Caco-2 (cell line): Measurements from ENCODE around the gene SH3RF1. TPM values are rescaled to one million over a fixed set of nuclear protein-coding genes. Genes with fewer than 3 reads are reported as not detected.

Experiments used
- BruUV-seq: library from RNA; stranded (reverse); fragments of 400-500 nt; replicated peaks from 2 replicates; lab custom pipeline; 2021; lab: Mats Ljungman, UMichigan
- CTCF ChIA-PET: fragments of 300-600 bp; sonication (Branson Sonifier 250); formaldehyde crosslinking; loops from one replicate; lab custom pipeline; 2022; ENCODE audit warnings: antibody characterized with exemption; lab: Charles Lee
- POLR2A ChIA-PET: fragments of 300-600 bp; sonication (Branson Sonifier 250); formaldehyde crosslinking; loops from one replicate; lab custom pipeline; 2022; ENCODE audit warnings: antibody characterized with exemption; lab: Charles Lee
- DNase-seq, 2 experiments: peaks; one replicate each; pipeline versions ENCODE4 v3.0.0 to v3.0.0-alpha.2; 2020 to 2022
- H3K27me3 ChIP-seq: replicated peaks from 2 replicates; pipeline ENCODE4 v1.6.0; 2011; ENCODE audit warnings: low read length; ENCODE audit not compliant: control insufficient read depth, insufficient read depth
- H3K36me3 ChIP-seq: 2 replicates; pipeline ENCODE4 v1.5.1; 2011; ENCODE audit warnings: low read length; ENCODE audit not compliant: control insufficient read depth, insufficient read depth
- H3K4me1 ChIP-seq: fragments of 250-450 bp; sonication (Bioruptor Pico); 2 replicates; pipeline ENCODE4 v1.5.1; 2020; ENCODE audit warnings: mild to moderate bottlenecking
- H3K4me3 ChIP-seq: 2 replicates; pipeline ENCODE4 v1.5.1; 2011; ENCODE audit warnings: low read depth, mild to moderate bottlenecking, control low read depth, low read length
- H3K9me3 ChIP-seq: fragments of 250-450 bp; sonication (Bioruptor Pico); 2 replicates; pipeline ENCODE4 v1.5.1; 2020; ENCODE audit warnings: mild to moderate bottlenecking, moderate library complexity
- H3K27ac Mint-ChIP-seq: one replicate; pipeline ENCODE4 v1.8.0; 2022; ENCODE audit warnings: mixed read lengths; ENCODE audit not compliant: unreplicated experiment
- H3K27me3 Mint-ChIP-seq: one replicate; pipeline ENCODE4 v1.8.0; 2022; ENCODE audit warnings: mixed read lengths; ENCODE audit not compliant: insufficient read depth, unreplicated experiment
- H3K36me3 Mint-ChIP-seq: one replicate; pipeline ENCODE4 v1.8.0; 2022; ENCODE audit warnings: mild to moderate bottlenecking, mixed read lengths; ENCODE audit not compliant: insufficient read depth, unreplicated experiment
- H3K4me1 Mint-ChIP-seq: one replicate; pipeline ENCODE4 v1.8.0; 2022; ENCODE audit warnings: low read depth, mixed read lengths; ENCODE audit not compliant: unreplicated experiment
- H3K4me3 Mint-ChIP-seq: one replicate; pipeline ENCODE4 v1.8.0; 2022; ENCODE audit warnings: mild to moderate bottlenecking, moderate library complexity, mixed read lengths; ENCODE audit not compliant: unreplicated experiment
- H3K9me3 Mint-ChIP-seq: one replicate; pipeline ENCODE4 v1.8.0; 2022; ENCODE audit warnings: mixed read lengths; ENCODE audit not compliant: unreplicated experiment
- intact Hi-C: fragments of 100-400 bp; cut with micrococcal nuclease; formaldehyde crosslinking; loops from one replicate; pipeline ENCODE4 v1.10.0; 2022; ENCODE audit not compliant: unreplicated experiment
- total RNA-seq: library from RNA; stranded (reverse); gene quantifications from 2 replicates; pipeline ENCODE4 v1.2.3, GENCODE V29; 2022
- TF ChIP-seq, protein P1 (sequence below), 2 experiments: fragments of 200-600 bp in 1 of 2; IDR thresholded peaks; 1 replicate in 1 of 2; 2 replicates in 1 of 2; pipeline versions ENCODE4 v1.5.1 to v1.8.0; 2011 to 2022; ENCODE audit warnings: antibody characterized with exemption in 1 of 2, control low read depth in 1 of 2, inconsistent platforms in 1 of 2, low read depth in 1 of 2, low read length in 1 of 2, mild to moderate bottlenecking in 1 of 2, moderate library complexity in 1 of 2; ENCODE audit not compliant: insufficient read depth in 1 of 2, severe bottlenecking in 1 of 2, unreplicated experiment in 1 of 2

SH3RF1 gene
- total RNA-seq, 1 experiment from 2014 or later = 25.1 TPM

DNA sequence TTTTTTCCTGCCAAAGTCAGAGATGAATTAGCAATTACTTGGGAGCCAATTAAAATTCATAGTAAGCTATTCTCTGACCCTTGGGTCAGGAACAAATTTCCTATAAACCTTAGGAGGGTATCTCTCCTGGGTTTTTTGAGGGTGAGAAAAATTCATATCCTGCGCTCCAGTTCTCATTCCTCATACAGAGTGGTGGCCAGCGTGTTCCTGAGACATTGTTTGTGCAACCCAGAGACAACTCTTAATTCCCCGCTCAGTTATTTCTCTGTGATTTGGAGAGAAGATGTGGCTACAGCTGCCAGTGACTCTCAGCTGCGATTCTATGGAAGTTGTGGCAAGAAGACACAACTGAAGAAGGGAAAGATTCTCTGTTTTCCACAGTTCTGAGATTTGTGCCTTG, 222.8 kb downstream of the SH3RF1 start:
- no peaks in the 10 kb centered on the region for H3K27me3 Mint-ChIP-seq
- no peaks in the 10 kb centered on the region for H3K36me3 ChIP-seq
- H3K27me3 ChIP-seq = no peaks in the 10 kb centered on the region
- BruUV-seq = no TSS peak
- H3K4me3 Mint-ChIP-seq = no peak overlapping the region
- TF ChIP-seq, protein P1, sequence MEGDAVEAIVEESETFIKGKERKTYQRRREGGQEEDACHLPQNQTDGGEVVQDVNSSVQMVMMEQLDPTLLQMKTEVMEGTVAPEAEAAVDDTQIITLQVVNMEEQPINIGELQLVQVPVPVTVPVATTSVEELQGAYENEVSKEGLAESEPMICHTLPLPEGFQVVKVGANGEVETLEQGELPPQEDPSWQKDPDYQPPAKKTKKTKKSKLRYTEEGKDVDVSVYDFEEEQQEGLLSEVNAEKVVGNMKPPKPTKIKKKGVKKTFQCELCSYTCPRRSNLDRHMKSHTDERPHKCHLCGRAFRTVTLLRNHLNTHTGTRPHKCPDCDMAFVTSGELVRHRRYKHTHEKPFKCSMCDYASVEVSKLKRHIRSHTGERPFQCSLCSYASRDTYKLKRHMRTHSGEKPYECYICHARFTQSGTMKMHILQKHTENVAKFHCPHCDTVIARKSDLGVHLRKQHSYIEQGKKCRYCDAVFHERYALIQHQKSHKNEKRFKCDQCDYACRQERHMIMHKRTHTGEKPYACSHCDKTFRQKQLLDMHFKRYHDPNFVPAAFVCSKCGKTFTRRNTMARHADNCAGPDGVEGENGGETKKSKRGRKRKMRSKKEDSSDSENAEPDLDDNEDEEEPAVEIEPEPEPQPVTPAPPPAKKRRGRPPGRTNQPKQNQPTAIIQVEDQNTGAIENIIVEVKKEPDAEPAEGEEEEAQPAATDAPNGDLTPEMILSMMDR (IDR thresholded peaks at IDR 0.05; ENCODE audit: insufficient read depth in 1 of 2, low read depth in 1 of 2, low read length in 1 of 2, severe bottlenecking in 1 of 2, unreplicated experiment in 1 of 2) = no peak
- no peak overlapping the region for H3K4me3 ChIP-seq
- no peak overlapping the region for H3K27ac Mint-ChIP-seq
- no peaks in the 10 kb centered on the region for H3K4me1 Mint-ChIP-seq
- POLR2A ChIA-PET = no interaction called here
- no peaks in the 10 kb centered on the region for H3K9me3 Mint-ChIP-seq
- H3K36me3 Mint-ChIP-seq = no peaks in the 10 kb centered on the region
- DNase-seq = no peak
- CTCF ChIA-PET = no interaction called here
- intact Hi-C loops = no loop called here
- no peaks in the 10 kb centered on the region for H3K4me1 ChIP-seq
- H3K9me3 ChIP-seq = no peaks in the 10 kb centered on the region

DNA sequence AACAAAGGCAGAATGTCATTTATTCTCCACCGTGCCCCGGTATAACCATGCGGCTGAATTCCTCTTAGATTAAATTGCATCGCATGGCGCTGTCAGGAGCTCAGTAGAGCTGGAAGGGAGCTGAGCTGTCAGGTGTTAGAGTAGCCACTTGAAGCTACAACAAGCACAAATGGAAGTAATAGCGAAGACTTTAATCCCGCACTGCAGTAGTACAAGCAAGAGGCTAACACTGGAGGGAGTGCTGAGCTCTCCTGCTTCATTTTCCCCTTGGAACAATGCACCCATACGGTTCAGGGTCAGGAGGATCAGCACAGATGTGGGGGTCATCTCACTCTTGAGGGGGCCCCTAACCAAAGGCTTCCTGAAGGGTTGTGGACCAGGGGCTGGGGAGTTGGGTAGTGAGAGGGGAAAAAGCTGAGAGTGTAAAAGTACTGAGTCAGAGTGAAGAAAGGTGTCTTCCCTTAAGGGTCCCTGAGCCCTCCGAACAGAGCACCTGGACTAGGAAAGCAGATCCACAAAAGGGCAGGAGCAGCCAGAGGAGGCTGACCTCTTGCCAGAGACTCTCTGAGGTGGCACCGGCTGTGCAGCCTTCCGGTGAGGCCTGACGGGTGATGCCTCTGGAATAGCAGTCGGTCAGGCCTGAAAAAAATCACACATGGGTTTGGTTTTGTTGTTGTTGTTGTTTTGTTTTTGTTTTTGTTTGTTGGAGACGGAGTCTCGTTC, 224.7 kb downstream of the SH3RF1 start:
- H3K27ac Mint-ChIP-seq = no peak overlapping the region
- no TSS peak for BruUV-seq
- Histone ChIP-seq H3K4me3 (no peak overlapping the region), H3K27me3 (no peaks in the 10 kb centered on the region), H3K4me1 (no peaks in the 10 kb centered on the region), H3K36me3 (no peaks in the 10 kb centered on the region), H3K9me3 (no peaks in the 10 kb centered on the region)
- H3K4me1 Mint-ChIP-seq = no peaks in the 10 kb centered on the region
- H3K27me3 Mint-ChIP-seq = no peaks in the 10 kb centered on the region
- no peaks in the 10 kb centered on the region for H3K36me3 Mint-ChIP-seq
- no peak for DNase-seq
- POLR2A ChIA-PET = no interaction called here
- H3K4me3 Mint-ChIP-seq = no peak overlapping the region
- intact Hi-C loops = no loop called here
- TF ChIP-seq, protein P1 (IDR thresholded peaks at IDR 0.05; ENCODE audit: insufficient read depth in 1 of 2, low read depth in 1 of 2, low read length in 1 of 2, severe bottlenecking in 1 of 2, unreplicated experiment in 1 of 2) = no peak
- no peaks in the 10 kb centered on the region for H3K9me3 Mint-ChIP-seq
- CTCF ChIA-PET = interaction anchor here (1.6 kb wide), 1 partner anchor 24 kb away, joined by 5 read pairs; no protein-coding TSS in a partner anchor

DNA sequence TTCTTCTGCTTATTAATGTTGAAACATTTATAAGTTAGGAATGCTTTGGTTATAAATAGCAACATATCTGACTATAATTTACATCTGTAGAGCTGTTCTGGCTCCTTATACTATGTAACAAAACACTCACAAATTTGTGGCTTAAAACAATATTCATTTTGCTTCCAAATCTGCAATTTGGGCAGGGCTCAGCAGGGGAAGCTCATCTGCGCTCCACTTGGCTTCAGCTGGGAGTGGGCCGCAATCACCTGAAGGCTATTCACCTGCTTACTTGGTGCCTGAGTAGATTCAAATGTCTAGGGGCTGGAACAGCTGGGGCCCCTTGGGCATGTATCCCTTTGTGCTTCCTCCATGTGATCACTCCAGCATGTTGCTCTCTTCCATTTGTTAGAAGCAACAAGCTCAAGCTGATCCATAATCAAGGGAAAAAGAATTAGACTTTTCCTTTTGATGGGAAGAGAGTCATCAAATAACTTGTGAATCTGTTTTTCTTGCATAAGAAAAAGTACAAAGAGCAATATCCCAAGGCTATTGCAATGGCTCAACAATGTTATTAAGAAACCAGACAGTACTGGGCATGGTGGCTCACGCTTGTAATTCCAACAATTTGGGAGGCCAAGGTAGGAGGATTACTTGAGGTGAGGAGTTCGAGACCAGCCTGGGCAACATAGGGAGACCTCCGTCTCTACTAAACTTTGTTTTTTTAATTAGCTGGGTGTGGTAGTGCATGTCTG, 225.9 kb downstream of the SH3RF1 start:
- Mint-ChIP-seq H3K4me1 (no peaks in the 10 kb centered on the region), H3K36me3 (no peaks in the 10 kb centered on the region), H3K27ac (no peak overlapping the region), H3K27me3 (no peaks in the 10 kb centered on the region), H3K4me3 (no peak overlapping the region), H3K9me3 (no peaks in the 10 kb centered on the region)
- Histone ChIP-seq H3K9me3 (no peaks in the 10 kb centered on the region), H3K4me3 (no peak overlapping the region), H3K27me3 (no peaks in the 10 kb centered on the region), H3K4me1 (no peaks in the 10 kb centered on the region), H3K36me3 (no peaks in the 10 kb centered on the region)
- DNase-seq = no peak
- ChIA-PET POLR2A (no interaction called here), CTCF (interaction anchor here (1.6 kb wide), 1 partner anchor 25 kb away, joined by 5 read pairs; no protein-coding TSS in a partner anchor)
- intact Hi-C loops = no loop called here
- BruUV-seq = no TSS peak
- TF ChIP-seq, protein P1 (IDR thresholded peaks at IDR 0.05; ENCODE audit: insufficient read depth in 1 of 2, low read depth in 1 of 2, low read length in 1 of 2, severe bottlenecking in 1 of 2, unreplicated experiment in 1 of 2) = no peak
